ENCODE measurements around the gene VTI1A.

VTI1A gene

DNA sequence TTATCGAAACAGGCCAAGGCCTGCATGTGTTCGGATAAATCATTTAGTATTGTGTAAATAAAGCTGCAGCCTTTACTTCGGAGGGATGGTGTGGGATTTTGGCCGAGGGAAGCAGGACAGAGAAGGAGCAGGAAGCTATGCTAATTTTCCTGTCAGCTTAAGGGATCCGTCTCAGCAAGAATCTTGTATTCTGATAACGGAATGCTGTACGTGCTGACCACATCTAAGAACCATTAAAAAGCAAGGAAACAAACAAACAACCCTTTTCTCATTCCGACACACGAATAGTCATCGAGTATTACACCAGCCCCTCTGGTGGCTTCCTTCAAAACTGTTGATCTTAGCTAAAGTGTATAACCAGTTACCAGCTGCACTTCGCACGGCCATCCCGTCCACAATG, 369.9 kb downstream of the VTI1A start:
- no peak for DNase-seq (ENCODE audit: extremely low spot score)
- TF ChIP-seq, protein P1, sequence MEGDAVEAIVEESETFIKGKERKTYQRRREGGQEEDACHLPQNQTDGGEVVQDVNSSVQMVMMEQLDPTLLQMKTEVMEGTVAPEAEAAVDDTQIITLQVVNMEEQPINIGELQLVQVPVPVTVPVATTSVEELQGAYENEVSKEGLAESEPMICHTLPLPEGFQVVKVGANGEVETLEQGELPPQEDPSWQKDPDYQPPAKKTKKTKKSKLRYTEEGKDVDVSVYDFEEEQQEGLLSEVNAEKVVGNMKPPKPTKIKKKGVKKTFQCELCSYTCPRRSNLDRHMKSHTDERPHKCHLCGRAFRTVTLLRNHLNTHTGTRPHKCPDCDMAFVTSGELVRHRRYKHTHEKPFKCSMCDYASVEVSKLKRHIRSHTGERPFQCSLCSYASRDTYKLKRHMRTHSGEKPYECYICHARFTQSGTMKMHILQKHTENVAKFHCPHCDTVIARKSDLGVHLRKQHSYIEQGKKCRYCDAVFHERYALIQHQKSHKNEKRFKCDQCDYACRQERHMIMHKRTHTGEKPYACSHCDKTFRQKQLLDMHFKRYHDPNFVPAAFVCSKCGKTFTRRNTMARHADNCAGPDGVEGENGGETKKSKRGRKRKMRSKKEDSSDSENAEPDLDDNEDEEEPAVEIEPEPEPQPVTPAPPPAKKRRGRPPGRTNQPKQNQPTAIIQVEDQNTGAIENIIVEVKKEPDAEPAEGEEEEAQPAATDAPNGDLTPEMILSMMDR (IDR thresholded peaks at IDR 0.05; ENCODE audit: control extremely low read depth, extremely low read depth, low read depth, missing control alignments): no peak
- CTCF ChIA-PET: interaction anchor here (1.4 kb wide), 1 partner anchor 13 kb away, joined by 3 read pairs; no protein-coding TSS in a partner anchor
- POLR2A ChIA-PET: no interaction called here

DNA sequence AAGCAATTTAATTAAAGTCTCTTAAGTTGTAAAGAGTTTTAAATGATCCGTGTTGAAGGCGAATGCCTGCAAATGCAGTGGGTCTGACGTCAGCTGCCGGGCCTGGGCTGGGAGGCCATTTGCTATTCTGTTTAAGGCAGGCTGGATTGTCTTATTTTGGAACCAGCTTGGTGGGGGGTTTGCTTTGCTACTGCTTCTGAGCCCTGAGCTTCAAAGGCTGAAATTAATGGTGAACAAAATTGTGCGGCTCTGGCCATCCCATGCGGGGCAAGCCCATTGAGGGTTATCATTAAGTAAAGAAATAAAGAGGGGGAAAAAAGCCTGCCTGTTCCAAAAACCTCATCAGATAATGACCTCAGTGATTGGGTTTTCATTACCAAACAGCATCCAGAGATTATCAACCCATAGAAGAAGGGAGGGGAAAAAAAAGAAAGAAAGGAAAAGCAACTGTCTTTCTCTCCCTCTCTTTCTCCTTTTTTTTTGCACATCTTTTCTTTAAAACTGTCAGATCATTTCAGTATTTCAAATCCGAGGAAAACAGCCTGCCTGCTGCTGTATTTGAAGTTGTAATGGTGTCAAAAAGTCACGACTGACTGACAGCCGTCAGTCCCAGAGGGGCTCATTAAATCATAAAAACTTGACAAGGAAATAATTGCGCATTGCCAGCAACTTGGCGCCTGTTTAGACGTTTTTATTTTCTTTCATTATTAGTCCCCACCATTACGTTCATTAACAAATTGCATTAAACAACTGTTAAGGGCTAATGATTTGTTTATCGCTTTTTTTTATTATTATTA, 371.2 kb downstream of the VTI1A start:
- ChIA-PET CTCF (no interaction called here), POLR2A (no interaction called here)
- no peak for DNase-seq (ENCODE audit: extremely low spot score)
- TF ChIP-seq, protein P1 (IDR thresholded peaks at IDR 0.05; ENCODE audit: control extremely low read depth, extremely low read depth, low read depth, missing control alignments): no peak

DNA sequence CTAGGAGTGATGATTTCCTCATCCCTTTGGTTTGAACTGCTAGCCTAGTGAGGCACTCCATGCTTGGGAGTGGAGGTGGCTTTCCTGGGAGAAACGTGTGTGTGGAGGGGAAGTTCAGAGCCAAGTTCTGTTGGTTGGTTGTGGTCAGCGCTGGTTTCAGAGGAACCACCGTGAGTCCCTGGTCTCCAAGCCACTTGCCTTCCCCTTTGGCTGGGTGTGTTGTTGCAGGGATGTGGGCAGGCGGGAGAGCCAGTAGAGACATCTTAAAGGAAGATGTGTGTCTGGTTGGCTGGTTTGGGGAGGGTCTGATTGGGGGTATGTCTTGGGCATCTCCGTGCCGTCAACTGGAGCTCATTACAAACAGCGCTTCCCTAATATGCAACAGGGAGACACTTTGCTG, 372.2 kb downstream of the VTI1A start:
- CTCF ChIA-PET: interaction anchor here (1.1 kb wide), 1 partner anchor 10 kb away, joined by 3 read pairs; no protein-coding TSS in a partner anchor
- POLR2A ChIA-PET: no interaction called here
- no peak for DNase-seq (ENCODE audit: extremely low spot score)
- TF ChIP-seq, protein P1 (IDR thresholded peaks at IDR 0.05; ENCODE audit: control extremely low read depth, extremely low read depth, low read depth, missing control alignments): no peak

DNA sequence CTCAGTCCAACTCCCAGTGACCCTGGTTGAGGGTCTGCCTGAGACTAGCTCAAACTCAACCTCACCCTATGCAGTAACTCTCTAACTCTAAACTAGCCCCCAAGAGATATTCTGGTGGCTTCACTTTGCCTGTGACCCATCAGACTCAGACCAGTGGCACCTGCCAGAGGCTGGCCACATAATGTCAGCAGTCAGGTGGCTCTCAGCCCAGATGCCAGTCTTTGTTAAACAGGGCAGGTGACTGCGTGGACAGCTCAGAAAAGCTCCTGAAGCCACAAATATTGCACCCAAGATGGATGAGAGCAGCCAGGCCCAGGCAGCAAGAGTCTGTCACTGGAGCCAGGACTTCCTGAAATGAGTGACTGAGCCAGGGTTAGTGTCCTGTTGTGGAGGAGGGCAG, 373.3 kb downstream of the VTI1A start:
- TF ChIP-seq, protein P1 (IDR thresholded peaks at IDR 0.05; ENCODE audit: control extremely low read depth, extremely low read depth, low read depth, missing control alignments): no peak
- POLR2A ChIA-PET: no interaction called here
- no peak for DNase-seq (ENCODE audit: extremely low spot score)
- CTCF ChIA-PET: interaction anchor here (2.2 kb wide), 1 partner anchor 15 kb away, joined by 5 read pairs; no protein-coding TSS in a partner anchor

DNA sequence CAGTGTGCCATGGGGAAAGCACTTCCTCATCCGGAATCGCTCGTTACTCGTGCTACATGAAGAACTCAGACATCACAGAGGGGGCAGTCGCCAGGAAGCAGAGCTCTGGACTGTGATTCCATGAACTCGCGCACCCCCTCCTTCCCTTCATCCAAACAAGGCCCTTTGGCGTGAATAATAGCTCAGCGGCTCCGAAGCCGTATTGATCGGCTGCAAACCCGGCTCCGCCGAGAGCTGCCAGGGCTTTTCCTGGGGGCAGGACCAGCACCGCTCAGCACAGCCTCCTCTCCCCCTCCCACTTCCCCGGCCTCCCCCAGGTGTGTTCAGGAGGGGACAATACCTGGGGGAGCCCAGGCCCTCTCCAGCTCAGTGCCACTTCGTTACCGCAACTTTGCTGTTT, 374.0 kb downstream of the VTI1A start:
- no peak for DNase-seq (ENCODE audit: extremely low spot score)
- TF ChIP-seq, protein P1 (IDR thresholded peaks at IDR 0.05; ENCODE audit: control extremely low read depth, extremely low read depth, low read depth, missing control alignments): no peak
- ChIA-PET POLR2A (no interaction called here), CTCF (interaction anchor here (2.2 kb wide), 1 partner anchor 14 kb away, joined by 5 read pairs; no protein-coding TSS in a partner anchor)

DNA sequence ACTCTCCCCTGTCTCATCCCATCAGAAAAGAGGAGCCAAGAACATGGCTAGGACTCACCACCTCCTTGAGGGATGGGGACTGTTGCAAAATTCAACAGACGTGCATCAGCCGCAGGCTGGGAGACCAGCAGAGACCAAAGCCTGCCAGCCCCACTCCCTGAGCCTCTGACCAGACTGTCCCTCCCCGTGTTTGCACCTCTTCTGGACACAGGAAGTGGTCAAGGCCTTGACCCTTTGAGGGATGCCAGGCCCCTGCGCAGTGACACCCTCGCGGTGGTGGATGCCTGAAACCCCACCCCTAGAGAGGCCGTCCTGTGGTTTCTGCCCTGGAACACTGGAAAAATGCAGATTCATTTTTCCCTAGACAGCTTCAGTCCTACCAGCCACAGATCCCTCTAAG, 374.6 kb downstream of the VTI1A start:
- TF ChIP-seq, protein P1 (IDR thresholded peaks at IDR 0.05; ENCODE audit: control extremely low read depth, extremely low read depth, low read depth, missing control alignments): no peak
- no peak for DNase-seq (ENCODE audit: extremely low spot score)
- ChIA-PET POLR2A (no interaction called here), CTCF (interaction anchor here (2.2 kb wide), 1 partner anchor 14 kb away, joined by 5 read pairs; no protein-coding TSS in a partner anchor)
